ENCODE measurements around the gene SNRPA1.
A peak's percentile ranks its signal among the peaks of the same experiment; 100 is the strongest.

SNRPA1 gene

DNA sequence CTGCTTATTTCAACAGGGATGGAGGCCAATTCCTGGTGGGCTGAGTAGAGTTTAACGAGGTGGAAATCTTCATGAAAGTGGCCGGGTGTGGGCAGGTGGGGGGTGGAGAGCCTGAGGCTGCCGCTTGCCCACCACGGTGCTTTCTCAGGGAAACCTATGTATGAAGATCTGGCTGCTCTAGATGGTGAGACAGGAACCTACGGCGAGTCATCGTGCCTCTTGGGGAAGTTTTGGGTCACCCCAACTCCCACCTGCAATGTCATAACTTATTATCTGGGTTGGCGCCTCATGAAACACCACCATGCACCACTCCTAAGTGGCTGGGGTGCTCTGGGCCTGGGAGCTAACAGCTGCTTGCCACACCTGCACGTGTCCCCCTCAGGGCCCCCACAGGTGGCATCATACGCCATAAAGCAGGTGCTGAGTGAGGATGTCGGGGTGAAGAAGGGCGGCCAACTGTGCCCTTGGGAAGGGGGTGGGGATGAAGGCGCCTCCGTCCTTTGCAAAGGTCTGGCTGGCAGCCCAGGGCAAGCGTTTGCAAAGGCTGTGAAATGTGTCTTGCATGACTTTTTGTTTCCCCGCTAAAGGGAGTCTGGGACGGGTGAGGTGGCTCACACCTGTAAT is 27.9 kb upstream of the SNRPA1 start:
- DNase-seq (ENCODE audit: low read depth) = peak; percentile 75
- TF ChIP-seq MYC (IDR thresholded peaks at IDR 0.05; ENCODE audit: low read depth, low read length) (no peak), POLR2A (IDR thresholded peaks at IDR 0.05; ENCODE audit: extremely low read depth, insufficient read length) (no peak)
- TF ChIP-seq, protein P1, sequence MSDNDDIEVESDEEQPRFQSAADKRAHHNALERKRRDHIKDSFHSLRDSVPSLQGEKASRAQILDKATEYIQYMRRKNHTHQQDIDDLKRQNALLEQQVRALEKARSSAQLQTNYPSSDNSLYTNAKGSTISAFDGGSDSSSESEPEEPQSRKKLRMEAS (IDR thresholded peaks at IDR 0.05; ENCODE audit: low read depth, low read length) = no peak
- TF ChIP-seq, protein P2, sequence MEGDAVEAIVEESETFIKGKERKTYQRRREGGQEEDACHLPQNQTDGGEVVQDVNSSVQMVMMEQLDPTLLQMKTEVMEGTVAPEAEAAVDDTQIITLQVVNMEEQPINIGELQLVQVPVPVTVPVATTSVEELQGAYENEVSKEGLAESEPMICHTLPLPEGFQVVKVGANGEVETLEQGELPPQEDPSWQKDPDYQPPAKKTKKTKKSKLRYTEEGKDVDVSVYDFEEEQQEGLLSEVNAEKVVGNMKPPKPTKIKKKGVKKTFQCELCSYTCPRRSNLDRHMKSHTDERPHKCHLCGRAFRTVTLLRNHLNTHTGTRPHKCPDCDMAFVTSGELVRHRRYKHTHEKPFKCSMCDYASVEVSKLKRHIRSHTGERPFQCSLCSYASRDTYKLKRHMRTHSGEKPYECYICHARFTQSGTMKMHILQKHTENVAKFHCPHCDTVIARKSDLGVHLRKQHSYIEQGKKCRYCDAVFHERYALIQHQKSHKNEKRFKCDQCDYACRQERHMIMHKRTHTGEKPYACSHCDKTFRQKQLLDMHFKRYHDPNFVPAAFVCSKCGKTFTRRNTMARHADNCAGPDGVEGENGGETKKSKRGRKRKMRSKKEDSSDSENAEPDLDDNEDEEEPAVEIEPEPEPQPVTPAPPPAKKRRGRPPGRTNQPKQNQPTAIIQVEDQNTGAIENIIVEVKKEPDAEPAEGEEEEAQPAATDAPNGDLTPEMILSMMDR (IDR thresholded peaks at IDR 0.05; ENCODE audit: low read depth, low read length) = no peak
- H3K4me3 ChIP-seq (ENCODE audit: low read depth, low read length) = no peak overlapping the region

DNA sequence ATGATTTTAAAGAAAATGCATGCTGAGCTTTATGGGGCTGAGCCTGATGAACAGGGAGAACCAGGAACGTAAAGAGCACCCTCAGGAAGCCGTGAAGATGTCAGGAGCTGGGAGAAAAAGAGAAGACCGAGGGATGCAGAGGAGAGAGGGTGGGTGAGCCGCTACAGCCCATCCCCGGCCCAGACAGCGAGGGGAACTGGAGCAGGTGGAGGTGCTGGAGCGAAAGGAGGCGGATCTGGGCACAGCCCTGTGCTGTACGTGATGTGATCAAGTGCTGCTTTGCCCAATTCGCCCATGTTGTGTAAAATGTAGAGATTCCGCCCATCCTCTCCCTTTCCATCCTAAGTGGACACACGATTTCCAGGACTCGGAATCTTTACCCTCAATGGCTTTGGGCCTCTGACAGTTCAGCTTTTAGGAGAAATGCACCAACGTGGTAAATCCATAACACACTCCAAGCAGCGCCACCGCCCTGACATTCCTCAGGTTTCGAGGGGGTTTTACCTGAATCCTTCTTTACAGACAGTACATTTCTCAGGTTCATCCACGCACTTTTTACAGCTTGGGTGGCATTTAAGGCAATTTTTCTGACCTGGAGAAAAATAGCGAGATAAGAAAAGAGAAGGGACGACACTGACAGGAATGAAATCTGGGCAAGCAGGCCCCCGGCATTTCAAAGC is 27.1 kb upstream of the SNRPA1 start:
- no peak overlapping the region for H3K4me3 ChIP-seq (ENCODE audit: low read depth, low read length)
- TF ChIP-seq, protein P1 (IDR thresholded peaks at IDR 0.05; ENCODE audit: low read depth, low read length) = no peak
- TF ChIP-seq MYC (IDR thresholded peaks at IDR 0.05; ENCODE audit: low read depth, low read length) (no peak), POLR2A (IDR thresholded peaks at IDR 0.05; ENCODE audit: extremely low read depth, insufficient read length) (no peak)
- DNase-seq (ENCODE audit: low read depth) = no peak

DNA sequence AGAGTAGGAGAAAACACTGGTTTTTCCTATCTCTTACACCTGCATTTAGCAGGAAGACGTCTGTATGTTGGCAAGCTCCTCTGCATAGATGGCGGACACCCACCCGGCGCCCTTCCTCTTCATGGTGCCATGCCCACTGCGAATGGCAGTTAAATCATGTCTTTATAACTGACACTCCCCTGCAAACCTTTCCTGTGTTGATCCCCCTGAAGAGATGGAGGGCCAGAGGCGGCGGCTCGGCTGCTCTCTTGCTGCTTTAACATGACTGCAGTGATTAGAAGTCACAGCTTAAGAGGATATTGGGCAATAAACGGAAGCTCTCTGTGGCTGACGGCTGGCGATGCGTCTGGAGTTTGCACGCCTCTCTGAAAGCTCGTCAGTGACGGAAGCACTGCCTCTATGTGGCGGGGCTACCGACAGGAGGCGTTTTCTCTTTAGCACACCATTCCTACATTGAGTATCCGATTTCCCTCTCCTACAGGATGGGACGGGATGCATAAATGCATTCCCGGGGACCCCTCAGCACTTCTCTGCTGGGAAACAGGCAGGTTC is 25.5 kb upstream of the SNRPA1 start:
- H3K4me3 ChIP-seq (ENCODE audit: low read depth, low read length) = no peak overlapping the region
- TF ChIP-seq, protein P2 (IDR thresholded peaks at IDR 0.05; ENCODE audit: low read depth, low read length) = peak; percentile 82
- TF ChIP-seq MYC (IDR thresholded peaks at IDR 0.05; ENCODE audit: low read depth, low read length) (peak; percentile 95), POLR2A (IDR thresholded peaks at IDR 0.05; ENCODE audit: extremely low read depth, insufficient read length) (no peak)
- TF ChIP-seq, protein P1 (IDR thresholded peaks at IDR 0.05; ENCODE audit: low read depth, low read length) = peak; percentile 90
- peak; percentile 99 for DNase-seq (ENCODE audit: low read depth)

DNA sequence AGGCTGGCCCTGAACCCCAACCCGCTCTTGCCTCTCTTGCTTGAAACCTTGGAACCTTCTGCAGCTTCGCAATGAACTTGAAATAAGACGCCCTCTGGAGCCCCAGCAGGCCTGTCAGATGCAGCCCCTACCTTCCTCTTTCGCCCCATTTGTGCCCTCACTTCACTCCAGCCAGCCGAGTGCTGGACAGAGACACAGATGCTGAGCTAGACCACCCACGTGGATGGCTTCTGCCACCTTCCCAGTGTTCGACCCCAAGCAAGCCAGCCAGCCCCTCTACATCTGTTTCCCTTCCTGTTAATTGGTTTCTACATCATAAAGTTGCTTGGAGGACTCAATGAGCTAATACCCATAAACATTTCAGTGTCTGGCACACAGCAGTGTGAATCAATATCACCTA is 23.8 kb upstream of the SNRPA1 start:
- no peak overlapping the region for H3K4me3 ChIP-seq (ENCODE audit: low read depth, low read length)
- peak; percentile 35 for DNase-seq (ENCODE audit: low read depth)
- TF ChIP-seq MYC (IDR thresholded peaks at IDR 0.05; ENCODE audit: low read depth, low read length) = peak; percentile 65; the same call in 1 of the 2 replicates
- no peak for TF ChIP-seq POLR2A (IDR thresholded peaks at IDR 0.05; ENCODE audit: extremely low read depth, insufficient read length)
- TF ChIP-seq, protein P2 (IDR thresholded peaks at IDR 0.05; ENCODE audit: low read depth, low read length) = no peak
- TF ChIP-seq, protein P1 (IDR thresholded peaks at IDR 0.05; ENCODE audit: low read depth, low read length) = peak; percentile 94

DNA sequence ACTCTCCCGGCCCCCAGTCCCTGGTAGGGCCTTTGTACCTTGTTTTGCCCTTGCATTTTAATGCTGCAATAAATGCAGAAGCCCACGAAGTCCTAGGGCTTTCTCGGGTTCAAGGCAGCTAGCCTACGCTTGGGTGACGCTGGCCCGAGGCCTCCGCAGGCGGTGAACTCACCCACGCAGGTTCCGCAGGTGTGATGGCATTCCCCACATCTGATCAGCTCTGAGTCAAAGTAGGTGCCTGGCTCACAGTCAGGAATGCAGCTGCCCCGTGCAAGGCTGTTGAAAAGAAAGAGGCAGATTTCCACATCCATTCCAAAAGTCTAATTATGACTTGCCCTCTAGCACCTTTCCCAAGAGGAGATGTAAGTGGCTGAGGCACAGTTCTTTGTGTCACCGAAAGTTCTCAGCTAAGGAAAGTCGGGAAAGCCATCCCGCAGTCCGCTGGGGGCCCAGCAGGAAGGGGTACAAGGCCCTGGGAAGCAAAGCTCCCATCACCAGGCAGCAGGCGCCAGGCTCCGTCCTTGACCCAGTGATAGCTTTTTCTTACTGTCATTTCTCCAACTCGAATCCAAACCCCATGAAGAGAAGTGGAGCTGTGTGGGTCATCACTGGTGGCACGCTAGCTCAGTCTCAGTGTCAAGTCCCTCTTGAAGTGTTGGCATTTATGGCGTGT is 23.2 kb upstream of the SNRPA1 start:
- DNase-seq (ENCODE audit: low read depth) = no peak
- TF ChIP-seq MYC (IDR thresholded peaks at IDR 0.05; ENCODE audit: low read depth, low read length) = no peak
- TF ChIP-seq, protein P2 (IDR thresholded peaks at IDR 0.05; ENCODE audit: low read depth, low read length) = no peak
- TF ChIP-seq, protein P1 (IDR thresholded peaks at IDR 0.05; ENCODE audit: low read depth, low read length) = no peak
- no peak for TF ChIP-seq POLR2A (IDR thresholded peaks at IDR 0.05; ENCODE audit: extremely low read depth, insufficient read length)
- H3K4me3 ChIP-seq (ENCODE audit: low read depth, low read length) = no peak overlapping the region
